Loucy (cell line): Measurements from ENCODE around the gene SAMD14.

Experiments used
- CTCF ChIP-seq: fragments of 200-600 bp; sonication (generic); conservative IDR thresholded peaks from 2 replicates; pipeline ENCODE4 v1.5.1; 2014; ENCODE audit warnings: mild to moderate bottlenecking, antibody characterized with exemption, low read length
- EZH2phosphoT487 ChIP-seq: fragments of 200-600 bp; IDR thresholded peaks from 2 replicates; pipeline ENCODE4 v1.6.1; 2018; ENCODE audit warnings: antibody characterized with exemption, mild to moderate bottlenecking, moderate library complexity, borderline replicate concordance

GRCh38 chr17:50169881-50170459 lies 40.0 kb upstream of the SAMD14 start:
- no peak for TF ChIP-seq CTCF
- TF ChIP-seq EZH2phosphoT487: no peak
